VCaP (cell line): Measurements from ENCODE around the gene RFX4.

Experiments used
- H3K27ac ChIP-seq: fragments of 450-650 bp; 2 replicates; pipeline ENCODE4 v1.5.1; 2017
- CTCF ChIP-seq: fragments of 450-650 bp; conservative IDR thresholded peaks from 2 replicates; pipeline ENCODE4 v1.5.1; 2017; ENCODE audit warnings: mild to moderate bottlenecking, moderate library complexity

The RFX4 gene

GRCh38 chr12:106582641-106583230 is at the start of gene RFX4:
Gene RFX4, plus strand, starts transcription at chr12:106583004. Its CDS starts 317 bp downstream, at chr12:106583321.
- no peak within 1 kb of the TSS for H3K27ac ChIP-seq
- TF ChIP-seq CTCF: no peak

- no peak overlapping the region for H3K27ac ChIP-seq
- no peak for TF ChIP-seq CTCF
Measured at GRCh38 chr12:106541201-106541600, 41.6 kb upstream of the RFX4 start.

- TF ChIP-seq CTCF: no peak
- H3K27ac ChIP-seq: no peak overlapping the region
Measured at GRCh38 chr12:106551410-106551809, 31.4 kb upstream of the RFX4 start.

- no peak for TF ChIP-seq CTCF
- no peak overlapping the region for H3K27ac ChIP-seq
Measured at GRCh38 chr12:106552228-106552627, 30.6 kb upstream of the RFX4 start.

- H3K27ac ChIP-seq: no peak overlapping the region
- no peak for TF ChIP-seq CTCF
Measured at GRCh38 chr12:106564678-106565329, 18.0 kb upstream of the RFX4 start.

- H3K27ac ChIP-seq: no peak overlapping the region
- TF ChIP-seq CTCF: no peak
Measured at GRCh38 chr12:106566771-106567170, 16.0 kb upstream of the RFX4 start.

- no peak overlapping the region for H3K27ac ChIP-seq
- no peak for TF ChIP-seq CTCF
Measured at GRCh38 chr12:106573239-106573638, 9.6 kb upstream of the RFX4 start.
